Keratinocyte (primary cell): Measurements from ENCODE around the gene UPF3A.

Experiments used
- EZH2 ChIP-seq: IDR thresholded peaks from one replicate; pipeline ENCODE4 v1.6.1; 2012; ENCODE audit warnings: inconsistent platforms, mild to moderate bottlenecking, low read length, moderate library complexity
- TF ChIP-seq, protein P1 (sequence below), 3 experiments: IDR thresholded peaks in 1 of 3; conservative IDR thresholded peaks in 1 of 3; optimal IDR thresholded peaks in 1 of 3; 2 replicates in 2 of 3; 3 replicates in 1 of 3; pipeline versions ENCODE3 to v1.5.1; 2011; ENCODE audit warnings: low read length in 3 of 3, mild to moderate bottlenecking in 3 of 3, moderate library complexity in 2 of 3, control low read depth in 1 of 3, inconsistent platforms in 1 of 3; ENCODE audit not compliant: insufficient read depth in 2 of 3; ENCODE audit errors: extremely low read depth in 1 of 3

DNA sequence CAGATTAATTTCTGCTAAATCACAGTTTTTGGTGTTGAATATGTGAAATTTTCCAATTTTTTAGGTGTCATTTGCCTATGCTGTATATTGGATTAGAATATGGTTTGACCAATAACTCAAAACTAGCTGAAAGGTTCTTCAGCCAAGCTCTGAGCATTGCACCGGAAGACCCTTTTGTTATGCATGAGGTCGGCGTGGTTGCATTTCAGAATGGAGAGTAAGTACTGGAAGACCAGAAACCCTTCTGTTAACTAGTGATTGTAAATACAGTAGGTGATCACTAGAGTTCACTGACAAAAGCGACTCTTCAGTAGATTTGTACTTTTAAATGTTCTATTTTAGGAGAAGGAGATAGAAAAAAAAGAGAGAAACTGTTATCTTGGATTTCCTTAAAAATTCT is 24.4 kb upstream of the UPF3A start:
- TF ChIP-seq EZH2: no peak
- TF ChIP-seq, protein P1, sequence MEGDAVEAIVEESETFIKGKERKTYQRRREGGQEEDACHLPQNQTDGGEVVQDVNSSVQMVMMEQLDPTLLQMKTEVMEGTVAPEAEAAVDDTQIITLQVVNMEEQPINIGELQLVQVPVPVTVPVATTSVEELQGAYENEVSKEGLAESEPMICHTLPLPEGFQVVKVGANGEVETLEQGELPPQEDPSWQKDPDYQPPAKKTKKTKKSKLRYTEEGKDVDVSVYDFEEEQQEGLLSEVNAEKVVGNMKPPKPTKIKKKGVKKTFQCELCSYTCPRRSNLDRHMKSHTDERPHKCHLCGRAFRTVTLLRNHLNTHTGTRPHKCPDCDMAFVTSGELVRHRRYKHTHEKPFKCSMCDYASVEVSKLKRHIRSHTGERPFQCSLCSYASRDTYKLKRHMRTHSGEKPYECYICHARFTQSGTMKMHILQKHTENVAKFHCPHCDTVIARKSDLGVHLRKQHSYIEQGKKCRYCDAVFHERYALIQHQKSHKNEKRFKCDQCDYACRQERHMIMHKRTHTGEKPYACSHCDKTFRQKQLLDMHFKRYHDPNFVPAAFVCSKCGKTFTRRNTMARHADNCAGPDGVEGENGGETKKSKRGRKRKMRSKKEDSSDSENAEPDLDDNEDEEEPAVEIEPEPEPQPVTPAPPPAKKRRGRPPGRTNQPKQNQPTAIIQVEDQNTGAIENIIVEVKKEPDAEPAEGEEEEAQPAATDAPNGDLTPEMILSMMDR (optimal IDR thresholded peaks at IDR 0.05 in 1 of 3, IDR thresholded peaks at IDR 0.05 in 1 of 3, conservative IDR thresholded peaks at IDR 0.05 in 1 of 3; ENCODE audit: extremely low read depth in 1 of 3, insufficient read depth in 2 of 3, low read length in 3 of 3): no peak
